Esophagus squamous epithelium (tissue), 5 donors: ENCODE measurements around the gene B9D1. TPM values are rescaled to one million over a fixed set of nuclear protein-coding genes. Genes with fewer than 3 reads are reported as not detected.
A peak's percentile ranks its signal among the peaks of the same experiment; 100 is the strongest.

Experiments
- DNase-seq: peaks from one replicate; lab custom pipeline; 2025; lab: John Stamatoyannopoulos, UW
- H3K27ac ChIP-seq, 4 donors: fragments of 200-600 bp; sonication (generic); one replicate each; pipeline ENCODE4 v1.5.1; 2016 to 2019; ENCODE audit warnings: mild to moderate bottlenecking in 1 of 4
- H3K27me3 ChIP-seq, 4 donors: fragments of 200-600 bp; sonication (generic); 1 replicate in 3 of 4; 2 replicates in 1 of 4; pipeline versions ENCODE4 v1.5.1 to v1.6.0; 2017 to 2021; ENCODE audit warnings: antibody characterized with exemption in 1 of 4
- H3K36me3 ChIP-seq, 3 donors: fragments of 200-600 bp; sonication (generic); one replicate each; pipeline ENCODE4 v1.5.1; 2016 to 2019
- H3K4me1 ChIP-seq, 3 donors: fragments of 200-600 bp; sonication (generic); one replicate each; pipeline ENCODE4 v1.5.1; 2017 to 2019
- H3K4me3 ChIP-seq, 4 donors: fragments of 200-600 bp; sonication (generic); 1 replicate in 3 of 4; 2 replicates in 1 of 4; pipeline ENCODE4 v1.5.1; 2016 to 2019; ENCODE audit warnings: mild to moderate bottlenecking in 2 of 4, moderate library complexity in 1 of 4
- H3K9me3 ChIP-seq, 3 donors: fragments of 200-600 bp; sonication (generic); one replicate each; pipeline ENCODE4 v1.5.1; 2016 to 2019
- POLR2A ChIP-seq, 4 donors: fragments of 450-650 bp; IDR thresholded peaks; one replicate each; pipeline ENCODE4 v1.6.1; 2017; ENCODE audit warnings: antibody characterized with exemption in 4 of 4, mild to moderate bottlenecking in 4 of 4, moderate library complexity in 3 of 4
- WGBS, 2 donors: methylation state at CpG; one replicate each; pipeline ENCODE4 v1.1.5; 2018; 5-methylcytosine and 5-hydroxymethylcytosine counted together
- intact Hi-C: fragments of 100-400 bp; cut with DNase I; formaldehyde crosslinking; loops from one replicate; pipeline ENCODE4 v1.15.0; 2022
- total RNA-seq, 4 donors: library from RNA; depleted of rRNA; stranded (reverse); fragments of >200 nt; gene quantifications; one replicate each; pipeline ENCODE4 v1.1.0, GENCODE V29; 2016
- TF ChIP-seq, protein P1 (sequence below), 6 experiments: fragments of 450-650 bp in 4 of 6; fragments of 200-600 bp in 2 of 6; sonication (generic) in 2 of 6; IDR thresholded peaks; one replicate each; pipeline ENCODE4 v1.5.1; 2016 to 2019; ENCODE audit warnings: antibody characterized with exemption in 6 of 6, mild to moderate bottlenecking in 4 of 6, moderate library complexity in 4 of 6
- donor health status: DM: yes; HTN: yes; CAD: no.

The B9D1 gene
- total RNA-seq, 4 donors from 2014 or later: 9.2 to 24.5 (median 13.0) TPM

- peaks cover 4 to 98% (median 12%) of the 10 kb centered on the region in 3 donors for H3K36me3 ChIP-seq
- H3K27me3 ChIP-seq: no peaks in the 10 kb centered on the region
- TF ChIP-seq, protein P1, sequence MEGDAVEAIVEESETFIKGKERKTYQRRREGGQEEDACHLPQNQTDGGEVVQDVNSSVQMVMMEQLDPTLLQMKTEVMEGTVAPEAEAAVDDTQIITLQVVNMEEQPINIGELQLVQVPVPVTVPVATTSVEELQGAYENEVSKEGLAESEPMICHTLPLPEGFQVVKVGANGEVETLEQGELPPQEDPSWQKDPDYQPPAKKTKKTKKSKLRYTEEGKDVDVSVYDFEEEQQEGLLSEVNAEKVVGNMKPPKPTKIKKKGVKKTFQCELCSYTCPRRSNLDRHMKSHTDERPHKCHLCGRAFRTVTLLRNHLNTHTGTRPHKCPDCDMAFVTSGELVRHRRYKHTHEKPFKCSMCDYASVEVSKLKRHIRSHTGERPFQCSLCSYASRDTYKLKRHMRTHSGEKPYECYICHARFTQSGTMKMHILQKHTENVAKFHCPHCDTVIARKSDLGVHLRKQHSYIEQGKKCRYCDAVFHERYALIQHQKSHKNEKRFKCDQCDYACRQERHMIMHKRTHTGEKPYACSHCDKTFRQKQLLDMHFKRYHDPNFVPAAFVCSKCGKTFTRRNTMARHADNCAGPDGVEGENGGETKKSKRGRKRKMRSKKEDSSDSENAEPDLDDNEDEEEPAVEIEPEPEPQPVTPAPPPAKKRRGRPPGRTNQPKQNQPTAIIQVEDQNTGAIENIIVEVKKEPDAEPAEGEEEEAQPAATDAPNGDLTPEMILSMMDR (IDR thresholded peaks at IDR 0.05): no peak
- no peak for TF ChIP-seq POLR2A (IDR thresholded peaks at IDR 0.05)
- H3K27ac ChIP-seq: peak overlapping the region in 2 of 4 donors; percentile 48 to 80
- H3K4me1 ChIP-seq: peaks cover 14 to 47% (median 34%) of the 10 kb centered on the region in 3 donors
- H3K9me3 ChIP-seq: no peaks in the 10 kb centered on the region
- intact Hi-C loops: no loop called here
- no peak overlapping the region for H3K4me3 ChIP-seq
- WGBS, 2 donors: 72 to 75% methylated on average over 6 of the region's 6 CpGs
- DNase-seq: no peak
Observed at GRCh38 chr17:19311421-19312215, 50.9 kb downstream of the B9D1 start.

DNA sequence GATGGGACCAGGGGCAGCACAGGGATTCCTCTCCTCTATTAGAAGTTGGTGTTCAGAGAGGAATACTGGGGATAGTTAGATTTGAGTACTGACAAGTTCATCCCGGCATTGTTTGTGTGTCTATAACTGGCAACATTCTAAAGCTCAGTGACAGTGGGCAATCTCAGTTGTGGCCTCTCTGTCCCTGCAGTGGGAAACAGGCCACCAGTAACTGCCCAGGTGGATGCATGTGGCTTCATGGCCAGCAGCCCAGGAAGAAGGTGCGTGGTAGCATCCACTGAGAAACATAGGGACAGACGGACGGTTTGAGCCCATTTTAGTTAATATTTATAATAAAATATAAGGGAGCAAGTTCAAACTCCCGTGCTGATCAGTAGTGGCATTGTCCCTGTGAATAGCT is 51.5 kb downstream of the B9D1 start:
- WGBS, 2 donors: 85 to 100% methylated on average over 5 of the region's 5 CpGs
- intact Hi-C loops: no loop called here
- Histone ChIP-seq H3K4me3 (no peak overlapping the region), H3K36me3 (peaks cover 4 to 98% (median 12%) of the 10 kb centered on the region in 3 donors), H3K27ac (peak overlapping the region in 1 of 4 donors; percentile 30), H3K4me1 (peaks cover 13 to 45% (median 32%) of the 10 kb centered on the region in 3 donors), H3K27me3 (no peaks in the 10 kb centered on the region), H3K9me3 (no peaks in the 10 kb centered on the region)
- TF ChIP-seq, protein P1 (IDR thresholded peaks at IDR 0.05): no peak
- TF ChIP-seq POLR2A (IDR thresholded peaks at IDR 0.05): no peak
- no peak for DNase-seq

GRCh38 chr17:19310151-19310550 is 52.4 kb downstream of the B9D1 start:
- WGBS, 2 donors: 65% methylated on average over 4 of the region's 4 CpGs
- Histone ChIP-seq H3K4me3 (no peak overlapping the region), H3K36me3 (peaks cover 4 to 98% (median 12%) of the 10 kb centered on the region in 3 donors), H3K9me3 (no peaks in the 10 kb centered on the region), H3K27ac (no peak overlapping the region), H3K27me3 (no peaks in the 10 kb centered on the region), H3K4me1 (peaks cover 13 to 54% (median 34%) of the 10 kb centered on the region in 3 donors)
- no peak for TF ChIP-seq POLR2A (IDR thresholded peaks at IDR 0.05)
- TF ChIP-seq, protein P1 (IDR thresholded peaks at IDR 0.05): no peak
- no peak for DNase-seq
- intact Hi-C loops: no loop called here

GRCh38 chr17:19309701-19310100 is 52.8 kb downstream of the B9D1 start:
- H3K27ac ChIP-seq: no peak overlapping the region
- peaks cover 16 to 58% (median 35%) of the 10 kb centered on the region in 3 donors for H3K4me1 ChIP-seq
- no peaks in the 10 kb centered on the region for H3K27me3 ChIP-seq
- H3K36me3 ChIP-seq: peaks cover 4 to 98% (median 12%) of the 10 kb centered on the region in 3 donors
- no peak for DNase-seq
- TF ChIP-seq, protein P1 (IDR thresholded peaks at IDR 0.05): no peak
- TF ChIP-seq POLR2A (IDR thresholded peaks at IDR 0.05): no peak
- intact Hi-C loops: no loop called here
- H3K9me3 ChIP-seq: no peaks in the 10 kb centered on the region
- WGBS, 2 donors: 63% methylated on average over 3 of the region's 5 CpGs; no CpG with 5 or more reads in 1 of the 2 donors
- H3K4me3 ChIP-seq: no peak overlapping the region

DNA sequence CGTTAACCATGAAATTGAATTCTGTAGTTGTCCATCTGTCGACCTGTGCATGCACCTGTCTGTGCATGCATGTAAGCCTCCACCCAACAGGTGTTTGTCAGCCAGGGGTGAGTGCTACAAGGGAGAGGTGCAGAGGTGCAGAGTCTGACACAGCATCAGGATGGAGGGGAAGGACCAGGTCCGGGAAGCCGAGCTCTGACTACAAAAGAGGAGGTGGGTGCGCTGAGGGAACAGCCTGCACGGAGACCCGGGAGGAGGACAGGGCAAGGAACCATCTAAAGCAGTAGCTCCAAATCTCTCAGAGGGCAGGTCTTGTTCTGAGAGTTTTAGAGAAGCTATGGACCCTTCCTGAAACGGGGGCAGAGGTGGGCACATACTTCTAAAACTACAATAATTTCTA is 54.1 kb downstream of the B9D1 start:
- H3K27ac ChIP-seq: no peak overlapping the region
- H3K4me1 ChIP-seq: peaks cover 23 to 63% (median 23%) of the 10 kb centered on the region in 3 donors

More for the DNA sequence above, 54.1 kb downstream of the B9D1 start:
- H3K4me3 ChIP-seq: no peak overlapping the region
- no peaks in the 10 kb centered on the region for H3K9me3 ChIP-seq
- intact Hi-C loops: no loop called here
- no peak for DNase-seq
- H3K27me3 ChIP-seq: no peaks in the 10 kb centered on the region
- TF ChIP-seq, protein P1 (IDR thresholded peaks at IDR 0.05): no peak
- TF ChIP-seq POLR2A (IDR thresholded peaks at IDR 0.05): no peak
- H3K36me3 ChIP-seq: peaks cover 4 to 98% (median 12%) of the 10 kb centered on the region in 3 donors
- 81 to 91% methylated on average over 8 of the region's 8 CpGs for WGBS, 2 donors
